ENCODE measurements around the gene ZC3H7A.

ZC3H7A gene

DNA sequence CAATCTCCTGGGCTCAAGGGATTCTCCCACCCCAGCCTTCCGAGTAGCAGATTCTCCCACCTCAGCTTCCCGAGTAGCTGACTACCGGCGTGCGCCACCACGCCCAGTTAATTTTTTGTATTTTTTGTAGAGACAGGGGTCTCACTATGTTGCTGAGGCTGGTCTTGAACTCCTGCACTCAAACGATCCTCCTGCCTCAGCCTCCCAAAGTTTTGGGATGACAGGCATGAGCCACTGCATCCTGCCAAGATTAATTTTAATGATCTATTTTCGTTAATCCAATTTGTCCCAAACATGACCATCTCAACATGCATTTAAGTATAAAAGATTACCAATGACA lies 1.2 kb downstream of the ZC3H7A start (continued):
- TF ChIP-seq, protein P1, sequence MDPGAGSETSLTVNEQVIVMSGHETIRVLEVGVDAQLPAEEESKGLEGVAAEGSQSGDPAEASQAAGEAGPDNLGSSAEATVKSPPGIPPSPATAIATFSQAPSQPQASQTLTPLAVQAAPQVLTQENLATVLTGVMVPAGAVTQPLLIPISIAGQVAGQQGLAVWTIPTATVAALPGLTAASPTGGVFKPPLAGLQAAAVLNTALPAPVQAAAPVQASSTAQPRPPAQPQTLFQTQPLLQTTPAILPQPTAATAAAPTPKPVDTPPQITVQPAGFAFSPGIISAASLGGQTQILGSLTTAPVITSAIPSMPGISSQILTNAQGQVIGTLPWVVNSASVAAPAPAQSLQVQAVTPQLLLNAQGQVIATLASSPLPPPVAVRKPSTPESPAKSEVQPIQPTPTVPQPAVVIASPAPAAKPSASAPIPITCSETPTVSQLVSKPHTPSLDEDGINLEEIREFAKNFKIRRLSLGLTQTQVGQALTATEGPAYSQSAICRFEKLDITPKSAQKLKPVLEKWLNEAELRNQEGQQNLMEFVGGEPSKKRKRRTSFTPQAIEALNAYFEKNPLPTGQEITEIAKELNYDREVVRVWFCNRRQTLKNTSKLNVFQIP (CRISPR knock-in tag; IDR thresholded peaks at IDR 0.05; ENCODE audit: borderline replicate concordance, low read depth): no peak
- TF ChIP-seq RARB (CRISPR knock-in tag; IDR thresholded peaks at IDR 0.05) (no peak), ZNF565 (CRISPR knock-in tag; conservative IDR thresholded peaks at IDR 0.05; ENCODE audit: low read depth) (no peak), ESRRG (CRISPR knock-in tag; IDR thresholded peaks at IDR 0.05) (no peak)
- TF ChIP-seq, protein P2, sequence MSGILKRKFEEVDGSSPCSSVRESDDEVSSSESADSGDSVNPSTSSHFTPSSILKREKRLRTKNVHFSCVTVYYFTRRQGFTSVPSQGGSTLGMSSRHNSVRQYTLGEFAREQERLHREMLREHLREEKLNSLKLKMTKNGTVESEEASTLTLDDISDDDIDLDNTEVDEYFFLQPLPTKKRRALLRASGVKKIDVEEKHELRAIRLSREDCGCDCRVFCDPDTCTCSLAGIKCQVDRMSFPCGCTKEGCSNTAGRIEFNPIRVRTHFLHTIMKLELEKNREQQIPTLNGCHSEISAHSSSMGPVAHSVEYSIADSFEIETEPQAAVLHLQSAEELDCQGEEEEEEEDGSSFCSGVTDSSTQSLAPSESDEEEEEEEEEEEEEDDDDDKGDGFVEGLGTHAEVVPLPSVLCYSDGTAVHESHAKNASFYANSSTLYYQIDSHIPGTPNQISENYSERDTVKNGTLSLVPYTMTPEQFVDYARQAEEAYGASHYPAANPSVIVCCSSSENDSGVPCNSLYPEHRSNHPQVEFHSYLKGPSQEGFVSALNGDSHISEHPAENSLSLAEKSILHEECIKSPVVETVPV (CRISPR knock-in tag; IDR thresholded peaks at IDR 0.05): no peak
- TF ChIP-seq, protein P3, sequence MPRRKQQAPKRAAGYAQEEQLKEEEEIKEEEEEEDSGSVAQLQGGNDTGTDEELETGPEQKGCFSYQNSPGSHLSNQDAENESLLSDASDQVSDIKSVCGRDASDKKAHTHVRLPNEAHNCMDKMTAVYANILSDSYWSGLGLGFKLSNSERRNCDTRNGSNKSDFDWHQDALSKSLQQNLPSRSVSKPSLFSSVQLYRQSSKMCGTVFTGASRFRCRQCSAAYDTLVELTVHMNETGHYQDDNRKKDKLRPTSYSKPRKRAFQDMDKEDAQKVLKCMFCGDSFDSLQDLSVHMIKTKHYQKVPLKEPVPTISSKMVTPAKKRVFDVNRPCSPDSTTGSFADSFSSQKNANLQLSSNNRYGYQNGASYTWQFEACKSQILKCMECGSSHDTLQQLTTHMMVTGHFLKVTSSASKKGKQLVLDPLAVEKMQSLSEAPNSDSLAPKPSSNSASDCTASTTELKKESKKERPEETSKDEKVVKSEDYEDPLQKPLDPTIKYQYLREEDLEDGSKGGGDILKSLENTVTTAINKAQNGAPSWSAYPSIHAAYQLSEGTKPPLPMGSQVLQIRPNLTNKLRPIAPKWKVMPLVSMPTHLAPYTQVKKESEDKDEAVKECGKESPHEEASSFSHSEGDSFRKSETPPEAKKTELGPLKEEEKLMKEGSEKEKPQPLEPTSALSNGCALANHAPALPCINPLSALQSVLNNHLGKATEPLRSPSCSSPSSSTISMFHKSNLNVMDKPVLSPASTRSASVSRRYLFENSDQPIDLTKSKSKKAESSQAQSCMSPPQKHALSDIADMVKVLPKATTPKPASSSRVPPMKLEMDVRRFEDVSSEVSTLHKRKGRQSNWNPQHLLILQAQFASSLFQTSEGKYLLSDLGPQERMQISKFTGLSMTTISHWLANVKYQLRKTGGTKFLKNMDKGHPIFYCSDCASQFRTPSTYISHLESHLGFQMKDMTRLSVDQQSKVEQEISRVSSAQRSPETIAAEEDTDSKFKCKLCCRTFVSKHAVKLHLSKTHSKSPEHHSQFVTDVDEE (CRISPR knock-in tag; IDR thresholded peaks at IDR 0.05): no peak

DNA sequence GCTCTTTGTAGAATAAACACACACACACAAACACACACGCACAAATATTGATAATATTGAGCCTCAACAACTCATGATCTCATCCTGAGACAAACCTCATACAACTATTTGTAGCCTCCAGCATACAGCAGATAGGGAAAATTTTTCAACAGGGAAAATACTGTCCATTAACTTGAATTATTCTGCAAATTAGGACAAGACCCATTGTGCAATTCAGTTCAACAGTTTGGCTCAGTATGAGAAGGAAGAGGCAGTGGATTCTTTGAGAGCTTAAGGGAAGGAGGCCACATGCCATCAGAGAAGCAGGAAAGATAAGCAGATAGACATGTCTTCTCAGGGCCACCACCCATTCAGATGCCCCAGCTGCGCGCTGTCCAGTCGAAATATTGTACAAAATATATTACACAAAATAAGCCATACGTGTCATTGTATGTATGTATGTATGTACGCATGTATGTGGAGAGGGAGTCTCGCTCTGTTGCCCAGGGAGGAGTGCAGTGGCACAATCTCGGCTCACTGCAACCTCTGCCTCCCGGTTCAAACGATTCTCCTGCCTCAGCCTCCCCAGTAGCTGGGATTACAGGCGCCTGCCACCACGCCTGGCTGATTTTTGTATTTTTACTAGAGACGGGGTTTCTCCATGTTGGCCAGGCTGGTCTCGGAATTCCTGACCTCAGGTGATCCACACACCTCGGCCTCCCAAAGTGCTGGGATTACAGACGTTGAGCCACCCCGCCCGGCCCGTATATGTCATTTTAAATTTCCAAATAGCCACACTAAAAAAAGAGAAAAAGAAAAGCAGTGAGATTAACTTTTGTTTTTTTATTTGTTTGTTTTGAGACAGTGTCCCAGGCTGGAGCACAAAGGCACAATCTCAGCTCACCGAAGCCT lies 1.8 kb downstream of the ZC3H7A start:
- no peak for ATAC-seq
- no peak for TF ChIP-seq BACH2 (CRISPR knock-in tag; IDR thresholded peaks at IDR 0.05; ENCODE audit: borderline replicate concordance)
- TF ChIP-seq, protein P1 (CRISPR knock-in tag; IDR thresholded peaks at IDR 0.05; ENCODE audit: borderline replicate concordance, low read depth): no peak
- no peak for TF ChIP-seq ARNTL (CRISPR knock-in tag; IDR thresholded peaks at IDR 0.05; ENCODE audit: borderline replicate concordance, low read depth)
- TF ChIP-seq RARB (CRISPR knock-in tag; IDR thresholded peaks at IDR 0.05): no peak
- TF ChIP-seq ISL1 (CRISPR knock-in tag; IDR thresholded peaks at IDR 0.05): no peak
- TF ChIP-seq SNAI2 (CRISPR knock-in tag; IDR thresholded peaks at IDR 0.05): no peak
- no peak for TF ChIP-seq ESRRG (CRISPR knock-in tag; IDR thresholded peaks at IDR 0.05)
- no peak for TF ChIP-seq ZC3H10 (CRISPR knock-in tag; IDR thresholded peaks at IDR 0.05)
- TF ChIP-seq TOX (CRISPR knock-in tag; IDR thresholded peaks at IDR 0.05; ENCODE audit: borderline replicate concordance): no peak
- no peak for TF ChIP-seq CSDC2 (CRISPR knock-in tag; IDR thresholded peaks at IDR 0.05)
- TF ChIP-seq PPARA (CRISPR knock-in tag; IDR thresholded peaks at IDR 0.05; ENCODE audit: borderline replicate concordance): no peak
- no peak for TF ChIP-seq ZFP30 (CRISPR knock-in tag; IDR thresholded peaks at IDR 0.05)
- no peak for TF ChIP-seq ZNF565 (CRISPR knock-in tag; conservative IDR thresholded peaks at IDR 0.05; ENCODE audit: low read depth)
- TF ChIP-seq ZFP3 (CRISPR knock-in tag; IDR thresholded peaks at IDR 0.05): no peak
- TF ChIP-seq, protein P4, sequence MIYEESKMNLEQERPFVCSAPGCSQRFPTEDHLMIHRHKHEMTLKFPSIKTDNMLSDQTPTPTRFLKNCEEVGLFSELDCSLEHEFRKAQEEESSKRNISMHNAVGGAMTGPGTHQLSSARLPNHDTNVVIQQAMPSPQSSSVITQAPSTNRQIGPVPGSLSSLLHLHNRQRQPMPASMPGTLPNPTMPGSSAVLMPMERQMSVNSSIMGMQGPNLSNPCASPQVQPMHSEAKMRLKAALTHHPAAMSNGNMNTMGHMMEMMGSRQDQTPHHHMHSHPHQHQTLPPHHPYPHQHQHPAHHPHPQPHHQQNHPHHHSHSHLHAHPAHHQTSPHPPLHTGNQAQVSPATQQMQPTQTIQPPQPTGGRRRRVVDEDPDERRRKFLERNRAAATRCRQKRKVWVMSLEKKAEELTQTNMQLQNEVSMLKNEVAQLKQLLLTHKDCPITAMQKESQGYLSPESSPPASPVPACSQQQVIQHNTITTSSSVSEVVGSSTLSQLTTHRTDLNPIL (CRISPR knock-in tag; IDR thresholded peaks at IDR 0.05; ENCODE audit: low read depth): no peak
- TF ChIP-seq OSR1 (CRISPR knock-in tag; IDR thresholded peaks at IDR 0.05): no peak

DNA sequence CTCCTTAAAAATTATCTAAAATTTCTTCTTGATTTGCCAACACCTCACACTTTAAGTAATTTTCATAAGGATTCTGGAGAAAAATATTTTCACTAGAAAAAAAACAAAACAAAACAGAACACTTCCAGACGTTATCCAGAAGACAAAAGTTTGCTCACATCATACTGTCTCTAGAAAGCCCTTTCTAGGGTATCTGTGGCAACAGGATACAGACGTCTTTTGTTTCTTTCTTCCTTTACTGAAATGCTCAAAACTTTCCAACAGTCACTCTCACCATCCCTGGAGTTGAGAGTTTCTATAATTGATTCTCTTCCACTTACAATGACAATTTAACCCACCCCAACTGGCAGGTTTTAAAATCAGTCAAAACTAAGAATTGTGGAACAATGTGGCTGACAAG lies 2.6 kb downstream of the ZC3H7A start:
- TF ChIP-seq ZNF8 (CRISPR knock-in tag; IDR thresholded peaks at IDR 0.05) (no peak), TCF4 (CRISPR knock-in tag; IDR thresholded peaks at IDR 0.05; ENCODE audit: borderline replicate concordance) (no peak)
- TF ChIP-seq, protein P4 (CRISPR knock-in tag; IDR thresholded peaks at IDR 0.05; ENCODE audit: low read depth): no peak
- no peak for ATAC-seq

Measured in SK-N-SH treated with all-trans-retinoic acid at 6 μM for 48 hours (cell line).